K562 (cell line): ENCODE data around the gene KLHL29.

Source experiments
- CHD2 ChIP-seq: IDR thresholded peaks from 2 replicates; pipeline ENCODE4 v1.6.1; 2011; ENCODE audit warnings: low read depth, low read length
- CREB5 ChIP-seq: fragments of 250-450 bp; sonication (Bioruptor Pico); IDR thresholded peaks from 2 replicates; pipeline ENCODE4 v1.5.0; 2020; ENCODE audit warnings: mild to moderate bottlenecking
- CSDE1 ChIP-seq, 2 experiments: fragments of 450-650 bp; IDR thresholded peaks; 2 replicates each; pipeline ENCODE4 v1.6.1; 2016; ENCODE audit warnings: mild to moderate bottlenecking in 1 of 2
- CTCF ChIP-seq, 3 experiments: IDR thresholded peaks in 2 of 3; conservative IDR thresholded peaks in 1 of 3; 2 replicates each; pipeline ENCODE4 v1.5.1; 2011 to 2012; ENCODE audit warnings: low read length in 3 of 3, mild to moderate bottlenecking in 3 of 3, control low read depth in 2 of 3, improper control_type of control experiment in 1 of 3, inconsistent platforms in 1 of 3, low read depth in 1 of 3, mixed read lengths in 1 of 3, moderate library complexity in 1 of 3; ENCODE audit not compliant: insufficient read depth in 2 of 3
- E4F1 ChIP-seq: fragments of 250-450 bp; sonication (Bioruptor Pico); IDR thresholded peaks from 2 replicates; pipeline ENCODE4 v1.5.0; 2021; ENCODE audit warnings: mild to moderate bottlenecking, borderline replicate concordance
- EHMT2 ChIP-seq: fragments of 450-650 bp; IDR thresholded peaks from 2 replicates; pipeline ENCODE4 v1.6.1; 2018; ENCODE audit warnings: antibody characterized with exemption
- HDAC2 ChIP-seq: fragments of 450-650 bp; IDR thresholded peaks from 2 replicates; pipeline ENCODE4 v1.6.1; 2016; ENCODE audit warnings: mild to moderate bottlenecking
- MAFK ChIP-seq: IDR thresholded peaks from 2 replicates; pipeline ENCODE4 v1.6.1; 2011; ENCODE audit warnings: low read length, improper control_type of control experiment
- PATZ1 ChIP-seq: fragments of 250-450 bp; sonication (Bioruptor Pico); IDR thresholded peaks from 2 replicates; pipeline ENCODE4 v1.5.0; 2020; ENCODE audit warnings: mild to moderate bottlenecking, borderline replicate concordance
- RFX5 ChIP-seq: IDR thresholded peaks from 2 replicates; pipeline ENCODE4 v1.6.1; 2011; ENCODE audit warnings: low read depth, mild to moderate bottlenecking, improper control_type of control experiment, low read length
- TARDBP ChIP-seq: fragments of 450-650 bp; IDR thresholded peaks from 2 replicates; pipeline ENCODE4 v1.6.1; 2016

GRCh38 chr2:23609254-23609653 lies 224.3 kb downstream of the KLHL29 start:
- TF ChIP-seq CSDE1 (IDR thresholded peaks at IDR 0.05) (no peak), CTCF (IDR thresholded peaks at IDR 0.05 in 2 of 3, conservative IDR thresholded peaks at IDR 0.05 in 1 of 3; ENCODE audit: insufficient read depth in 2 of 3, low read depth in 1 of 3, low read length in 3 of 3) (no peak), CREB5 (no peak), E4F1 (CRISPR knock-in tag) (no peak), CHD2 (no peak), PATZ1 (CRISPR knock-in tag) (no peak), TARDBP (no peak), HDAC2 (no peak), RFX5 (no peak), MAFK (no peak), EHMT2 (no peak)
